GM18861 (cell line): ENCODE measurements around the gene PDGFA.

Source experiments
- ATAC-seq: cut with Tn5 transposase; IDR thresholded peaks from one replicate; pipeline ENCODE4 v1.9.1; 2021; ENCODE audit not compliant: unreplicated experiment

The PDGFA gene

DNA sequence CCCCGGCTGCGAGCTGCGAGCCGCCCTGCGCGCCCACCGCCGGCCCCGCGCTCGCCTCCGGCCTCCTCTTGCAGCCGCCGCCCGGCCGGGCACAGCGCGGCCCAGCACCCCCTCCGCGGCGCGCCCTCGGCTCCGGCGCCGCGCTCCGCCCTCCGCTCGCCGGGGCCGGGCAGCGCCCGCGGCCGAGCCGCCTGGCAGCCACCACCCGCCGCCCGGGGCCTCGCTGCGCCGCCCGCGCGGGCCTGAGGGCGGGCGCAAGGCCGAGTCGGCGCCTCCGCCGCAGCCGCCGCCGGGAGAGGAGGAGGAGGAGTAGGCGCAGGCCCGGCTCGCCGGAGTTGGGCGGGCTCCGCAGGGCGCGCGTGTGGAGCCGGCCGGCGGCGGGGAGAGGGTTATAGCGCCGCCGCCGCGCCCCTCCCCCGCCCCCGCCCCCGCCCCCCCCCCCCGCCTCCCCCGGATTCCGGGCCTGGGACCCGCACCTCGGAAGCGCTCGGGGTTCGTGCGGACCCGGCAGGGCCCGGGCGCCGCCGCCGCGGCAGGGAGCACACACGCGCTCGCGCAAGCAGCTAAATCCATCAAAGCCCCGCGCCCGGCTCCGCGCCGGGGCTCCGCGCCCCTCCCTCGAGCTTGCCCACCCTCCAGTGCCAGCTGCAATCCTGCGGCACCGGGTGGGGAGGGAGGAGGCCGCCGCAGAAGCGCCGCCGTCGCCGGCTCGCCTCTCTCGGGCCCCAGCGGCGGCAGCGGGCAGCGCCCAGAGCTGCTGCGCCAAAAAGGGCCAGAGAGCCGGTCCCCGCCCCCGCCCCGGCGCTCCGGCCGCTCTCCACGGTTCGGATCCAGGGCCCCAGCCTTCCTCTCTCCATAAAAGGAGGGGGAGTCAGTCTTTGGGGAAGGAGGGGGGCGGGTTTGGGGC, at the start of gene PDGFA:
Gene PDGFA (minus strand): TSS at position 363 of the 907 bp plus-strand sequence. CDS start 845 bp downstream, outside the sequence.
- no peak for ATAC-seq

DNA sequence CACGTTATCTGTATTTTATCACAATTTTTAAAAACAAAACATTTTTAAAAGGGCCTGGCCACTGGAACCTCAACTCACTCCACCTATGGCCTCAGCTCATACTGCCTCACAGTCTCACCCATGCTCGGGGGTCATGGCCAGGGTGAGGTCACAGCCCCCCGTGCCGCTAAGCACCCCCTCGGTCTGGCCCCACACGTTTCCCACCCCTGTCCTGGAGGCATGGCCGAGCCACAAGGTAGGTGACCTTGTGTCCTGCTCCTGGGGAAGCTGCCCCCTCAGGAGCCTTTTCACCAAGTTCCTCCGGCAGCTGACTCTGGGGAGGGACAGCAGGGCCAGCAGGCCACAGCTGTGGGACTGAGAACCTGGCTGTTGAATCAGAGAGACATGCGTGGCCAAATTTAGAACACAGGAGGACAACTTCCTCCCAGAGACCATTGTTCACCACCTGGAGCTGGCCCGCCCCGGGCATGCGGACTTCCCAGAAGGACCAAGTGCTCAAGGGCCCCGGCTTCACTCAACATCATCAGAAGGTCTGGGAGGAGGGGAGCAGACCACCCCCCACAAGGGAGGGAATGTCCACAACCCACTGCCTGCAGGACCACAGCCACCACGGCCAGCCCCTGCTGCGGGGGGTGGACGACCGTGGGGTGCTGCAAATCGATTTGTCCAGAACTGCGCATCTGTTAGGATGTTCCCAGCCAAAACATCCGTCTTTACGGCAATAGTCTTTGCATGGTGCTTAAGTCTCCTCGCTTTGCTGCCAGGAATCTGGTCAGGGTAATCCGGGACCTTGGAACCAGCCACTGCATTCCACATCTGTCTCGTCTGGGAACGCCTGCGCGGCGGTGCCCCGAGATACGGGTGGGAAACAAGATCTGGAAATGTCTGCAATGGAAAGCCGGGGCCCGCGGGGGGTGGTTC, 48.6 kb upstream of the PDGFA start:
- ATAC-seq: no peak

DNA sequence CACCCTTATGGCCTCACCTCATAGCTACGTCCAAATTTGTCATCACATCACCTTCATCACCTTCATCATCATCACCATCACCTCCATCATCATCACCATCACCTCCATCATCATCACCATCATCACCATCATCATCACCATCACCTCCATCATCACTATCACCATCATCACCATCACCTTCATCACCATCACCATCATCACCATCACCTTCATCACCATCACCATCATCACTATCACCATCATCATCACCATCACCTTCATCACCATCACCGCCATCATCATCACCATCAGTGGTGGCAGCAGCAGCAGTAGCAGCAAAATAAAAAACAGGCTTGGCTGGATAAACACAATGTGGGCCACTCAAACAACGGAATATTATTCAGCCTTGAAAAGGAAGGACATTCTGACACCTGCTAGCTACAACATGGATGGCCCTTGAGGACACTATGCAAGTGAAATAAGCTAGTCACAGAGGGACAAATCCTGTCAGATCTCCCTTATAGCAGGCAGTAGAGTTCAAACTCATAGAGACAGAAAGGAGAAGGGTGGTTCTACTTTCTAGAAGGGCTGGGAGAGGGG, 47.7 kb upstream of the PDGFA start:
- no peak for ATAC-seq

- no peak for ATAC-seq
Measured at GRCh38 chr7:566100-566499, 46.5 kb upstream of the PDGFA start.

DNA sequence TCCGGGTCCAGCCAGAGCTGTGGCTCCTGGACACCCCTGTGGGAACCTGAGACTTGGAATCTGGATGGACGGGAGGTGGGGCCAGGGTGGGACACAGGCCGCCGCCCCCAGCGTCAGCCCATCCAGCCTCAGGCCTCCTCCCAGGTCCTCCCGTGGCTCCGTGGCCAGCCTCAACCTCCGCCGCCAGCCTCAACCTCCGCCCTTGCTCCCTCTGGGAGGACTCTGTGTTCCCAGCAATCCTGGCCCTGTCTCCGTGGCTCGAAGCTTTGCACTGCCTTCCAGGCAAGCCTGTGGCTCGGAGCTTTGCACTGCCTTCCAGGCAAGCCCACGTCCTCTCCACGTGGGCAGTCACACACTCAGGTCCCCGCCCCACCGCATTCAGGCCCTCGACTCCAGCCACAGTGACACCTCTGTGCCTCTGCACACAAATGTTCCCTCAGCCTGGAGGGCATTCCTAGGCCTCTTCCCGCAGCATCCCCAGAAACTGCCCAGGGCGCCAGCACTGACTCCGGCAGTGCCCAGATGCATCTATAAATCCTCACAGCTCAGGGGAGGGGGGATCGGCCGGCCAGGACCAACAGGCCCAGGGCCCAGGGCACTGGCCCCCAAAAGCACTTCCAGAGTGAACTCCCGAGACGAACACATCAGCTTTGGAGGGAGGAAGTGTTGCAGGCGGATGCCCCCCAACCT, 44.7 kb upstream of the PDGFA start:
- ATAC-seq: no peak

- no peak for ATAC-seq
Measured at GRCh38 chr7:563629-564170, 44.1 kb upstream of the PDGFA start.

DNA sequence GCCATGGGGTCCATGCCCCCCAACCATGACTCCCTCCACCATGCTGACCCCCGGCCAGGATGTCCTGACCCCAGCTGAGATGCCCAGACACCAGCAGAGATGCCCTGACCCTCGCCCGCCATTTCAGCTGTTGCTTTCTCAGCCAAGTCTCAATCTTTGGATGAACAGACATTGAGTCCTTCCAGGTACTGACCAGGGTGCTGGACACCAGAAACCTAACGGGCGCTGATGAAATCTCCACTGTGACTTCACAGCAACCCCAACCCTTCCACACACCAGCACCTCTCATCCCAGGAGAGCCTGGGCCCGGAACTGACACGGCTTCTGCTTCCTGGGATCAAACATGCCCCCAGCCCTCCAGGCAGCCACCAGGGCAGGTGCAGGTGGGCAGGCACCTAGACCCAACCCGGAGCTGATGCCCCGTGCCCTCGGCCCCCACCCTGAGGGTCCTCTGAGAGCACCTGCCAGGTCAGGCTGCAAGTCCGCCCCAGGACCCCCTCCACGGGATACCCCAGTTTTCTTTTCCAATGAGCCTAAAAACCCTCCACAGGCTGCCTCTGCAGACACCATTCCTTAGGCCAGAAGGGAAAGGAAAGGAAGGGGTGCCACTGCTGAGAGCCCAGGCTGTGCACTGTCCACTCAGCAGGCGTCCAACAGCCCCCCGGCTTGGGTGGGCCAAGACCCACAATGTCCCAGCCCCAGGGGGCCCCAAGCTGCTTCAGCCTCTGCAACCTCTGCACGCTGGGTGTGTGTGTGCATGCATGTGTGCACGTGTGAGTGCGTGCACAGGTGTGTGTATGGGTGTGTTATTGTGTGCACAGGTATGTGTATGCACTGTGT, 43.4 kb upstream of the PDGFA start:
- ATAC-seq: no peak

GRCh38 chr7:562374-562675, 42.7 kb upstream of the PDGFA start:
- ATAC-seq: no peak

- no peak for ATAC-seq
Measured at GRCh38 chr7:561631-562373, 42.2 kb upstream of the PDGFA start.

- ATAC-seq: no peak
Measured at GRCh38 chr7:560966-561630, 41.5 kb upstream of the PDGFA start.

DNA sequence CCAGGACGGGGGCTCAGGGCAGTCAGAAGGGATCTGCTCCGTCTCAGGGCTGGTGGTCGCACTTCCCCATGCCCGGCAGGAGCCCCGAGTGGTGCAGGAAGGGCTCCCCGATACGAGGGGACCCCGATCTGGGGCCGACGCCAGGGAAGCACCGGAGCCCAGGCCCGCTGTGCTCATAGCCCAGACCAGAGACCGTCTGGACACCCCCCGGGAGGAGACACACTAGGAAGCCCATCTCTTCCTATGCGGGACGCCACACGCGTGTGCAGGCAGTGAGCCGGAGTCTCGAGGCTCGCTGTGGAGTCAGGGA, 39.7 kb upstream of the PDGFA start:
- no peak for ATAC-seq

- no peak for ATAC-seq
Measured at GRCh38 chr7:557558-557881, 37.9 kb upstream of the PDGFA start.

- no peak for ATAC-seq
Measured at GRCh38 chr7:556837-557557, 37.4 kb upstream of the PDGFA start.

DNA sequence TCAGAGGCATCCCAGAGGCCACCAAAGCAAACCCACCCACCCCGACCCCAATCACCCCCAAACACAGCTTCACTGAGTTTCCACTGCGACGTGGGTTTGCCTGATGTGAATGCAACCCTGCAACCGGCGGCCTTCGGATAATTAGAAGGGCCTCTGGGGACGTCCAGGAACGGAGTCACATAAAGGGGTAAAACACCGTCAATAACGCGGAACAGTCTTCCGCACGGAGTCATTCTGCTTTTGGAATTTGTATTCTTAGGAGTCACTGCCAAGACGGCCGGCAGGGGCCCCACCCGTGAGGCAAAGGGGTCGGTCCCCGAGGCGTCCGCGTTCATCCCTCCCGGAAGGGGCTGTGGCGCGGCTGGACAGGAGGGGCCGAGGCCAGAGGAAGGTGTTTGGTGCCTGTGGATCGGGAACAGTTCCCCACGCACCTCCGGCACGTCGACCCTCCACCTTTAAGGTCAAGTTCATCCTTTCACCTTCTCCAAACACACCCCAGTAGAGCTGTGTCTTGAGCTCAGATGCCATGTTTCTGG, 36.7 kb upstream of the PDGFA start:
- no peak for ATAC-seq

DNA sequence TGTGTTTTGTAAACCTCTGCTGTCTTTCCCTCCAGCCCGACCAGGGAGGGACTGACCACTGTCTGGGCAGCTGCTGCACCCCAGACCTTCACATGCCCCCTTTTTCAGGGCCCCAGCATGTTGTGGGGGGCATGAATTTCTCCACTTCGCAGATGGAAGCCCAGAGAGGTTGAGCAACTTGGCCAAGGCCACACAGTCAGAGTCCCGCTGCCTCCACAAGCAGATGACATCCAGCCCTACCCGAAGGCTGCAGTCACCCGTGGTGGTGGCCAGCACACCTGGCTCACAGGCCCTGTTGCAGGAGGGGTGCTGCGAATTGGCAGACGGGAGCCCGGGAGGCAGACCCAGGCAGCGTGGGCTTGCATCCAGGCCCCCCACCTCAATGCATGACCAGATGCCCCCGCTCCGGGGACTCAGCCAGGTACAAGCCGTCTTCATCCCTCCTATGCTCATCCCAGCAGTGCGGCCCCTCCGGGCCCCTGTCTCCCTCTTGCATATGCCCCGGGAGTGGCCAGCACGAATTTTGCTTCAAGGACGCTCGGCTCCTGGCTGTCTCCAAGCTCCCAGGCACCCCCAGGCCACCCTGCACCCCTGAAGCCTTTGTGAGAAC, 36.0 kb upstream of the PDGFA start:
- ATAC-seq: no peak

DNA sequence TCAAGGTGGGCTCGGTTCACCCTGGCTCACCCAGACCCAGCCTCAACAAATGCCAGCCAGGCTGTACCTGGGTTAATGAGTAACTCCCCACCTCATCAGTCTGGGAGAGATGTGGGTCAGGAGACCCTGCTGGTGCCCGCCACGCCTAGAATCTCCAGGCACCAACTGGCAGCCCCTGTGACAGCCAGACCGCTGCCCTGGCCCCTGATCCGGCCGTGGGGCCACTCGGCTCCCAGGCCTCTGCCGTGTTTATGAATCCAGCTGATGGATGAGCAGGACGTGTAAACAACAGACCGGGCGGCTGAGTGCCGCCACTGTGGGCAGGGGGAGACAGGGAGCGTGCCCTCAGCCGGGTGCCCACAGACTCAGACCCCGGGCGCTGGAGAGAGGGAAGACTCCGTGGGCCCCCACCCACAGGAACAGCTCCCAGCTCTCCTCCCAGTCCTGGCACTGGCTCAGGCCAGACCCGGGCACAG, 34.0 kb upstream of the PDGFA start:
- no peak for ATAC-seq

DNA sequence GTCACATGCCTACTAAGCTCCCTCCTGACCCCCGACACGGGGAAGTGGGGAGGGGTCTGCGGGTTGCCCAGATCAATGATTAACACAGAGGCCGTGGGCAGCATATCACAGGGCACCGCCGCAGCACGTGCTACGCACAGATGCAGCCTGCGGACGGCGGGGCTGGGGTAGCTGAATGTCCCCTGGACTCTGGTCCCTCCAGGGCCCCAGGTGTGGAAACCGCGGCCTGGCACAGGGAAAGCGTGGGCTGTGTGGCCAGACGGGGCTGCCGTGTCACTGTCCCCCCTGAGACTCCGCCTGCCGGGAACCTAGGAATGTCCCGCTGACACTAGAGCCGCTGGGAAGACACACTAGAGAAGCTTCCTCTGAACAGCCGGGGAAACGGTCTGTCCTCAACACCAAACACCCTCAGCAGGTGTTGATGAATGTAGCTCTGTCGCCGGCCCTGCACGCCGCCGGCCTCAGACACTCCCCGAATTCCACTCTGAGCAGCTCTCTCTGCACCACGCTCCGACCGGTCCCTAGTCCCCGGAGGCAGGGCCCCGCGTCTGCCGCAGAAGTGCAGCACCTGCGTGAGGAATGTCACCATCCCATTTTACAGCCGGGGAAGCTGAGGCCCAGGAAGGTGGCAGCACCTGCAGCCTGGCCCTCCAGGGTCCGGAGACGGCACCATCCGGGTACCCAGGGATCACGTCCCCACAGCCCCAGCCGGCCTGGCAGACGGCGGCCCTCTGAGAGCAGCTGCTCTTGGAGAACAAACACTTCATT, 33.4 kb upstream of the PDGFA start:
- ATAC-seq: no peak
